Endothelial cell of umbilical vein (primary cell): ENCODE data around the gene TM7SF2.

Experiments
- CTCF ChIP-seq, 2 donors: IDR thresholded peaks; 1 replicate in 1 of 2; 2 replicates in 1 of 2; pipeline ENCODE4 v1.5.1; 2011; ENCODE audit warnings: low read length in 2 of 2, mild to moderate bottlenecking in 2 of 2, moderate library complexity in 2 of 2, control low read depth in 1 of 2, inconsistent platforms in 1 of 2, low read depth in 1 of 2; ENCODE audit not compliant: insufficient read depth in 1 of 2; ENCODE audit errors: extremely low read depth in 1 of 2
- EZH2 ChIP-seq: IDR thresholded peaks from 2 replicates; pipeline ENCODE4 v1.6.1; 2012; ENCODE audit warnings: borderline replicate concordance, low read depth, mild to moderate bottlenecking, moderate library complexity, low read length, inconsistent platforms; ENCODE audit not compliant: severe bottlenecking
- GATA2 ChIP-seq: IDR thresholded peaks from 2 replicates; pipeline ENCODE4 v1.7.0; 2011; ENCODE audit warnings: low read depth, mild to moderate bottlenecking, moderate library complexity, mixed read lengths, low read length; ENCODE audit not compliant: insufficient read length, insufficient read depth
- JUN ChIP-seq: IDR thresholded peaks from 2 replicates; pipeline ENCODE4 v1.6.1; 2011; ENCODE audit warnings: borderline replicate concordance, low read depth; ENCODE audit not compliant: insufficient read length, insufficient read depth
- MAX ChIP-seq: IDR thresholded peaks from 2 replicates; pipeline ENCODE4 v1.6.1; 2011; ENCODE audit not compliant: insufficient read depth, insufficient read length
- MYC ChIP-seq: IDR thresholded peaks from one replicate; pipeline ENCODE4 v1.6.1; 2011; ENCODE audit warnings: mild to moderate bottlenecking, low read depth, low read length
- POLR2A ChIP-seq: IDR thresholded peaks from 2 replicates; pipeline ENCODE4 v1.6.1; 2012; ENCODE audit warnings: low read depth, mild to moderate bottlenecking, control low read depth, low read length
- POLR2AphosphoS5 ChIP-seq: IDR thresholded peaks from 2 replicates; pipeline ENCODE4 v1.6.1; 2012; ENCODE audit warnings: low read depth, mild to moderate bottlenecking, control low read depth, low read length, moderate library complexity; ENCODE audit not compliant: insufficient read depth

- TF ChIP-seq CTCF (IDR thresholded peaks at IDR 0.05; ENCODE audit: extremely low read depth in 1 of 2, insufficient read depth in 1 of 2, low read depth in 1 of 2, low read length in 2 of 2) (no peak), EZH2 (no peak), POLR2AphosphoS5 (peak; percentile 43), POLR2A (no peak), MYC (no peak), MAX (no peak), GATA2 (no peak), JUN (no peak)
These were observed 15.1 kb downstream of the TM7SF2 start for GRCh38 chr11:65126624-65127274.
